GM18858 (cell line): ENCODE results near the gene FSIP1.
"Not testable (repeated sequence)": the region's sequence is repeated elsewhere in the genome, so short reads cannot be mapped to it uniquely, and the experiment has no call there.

ENCODE experiments used
- ATAC-seq: cut with Tn5 transposase; IDR thresholded peaks from one replicate; pipeline ENCODE4 v1.9.1; 2021; ENCODE audit not compliant: unreplicated experiment

Gene FSIP1

DNA sequence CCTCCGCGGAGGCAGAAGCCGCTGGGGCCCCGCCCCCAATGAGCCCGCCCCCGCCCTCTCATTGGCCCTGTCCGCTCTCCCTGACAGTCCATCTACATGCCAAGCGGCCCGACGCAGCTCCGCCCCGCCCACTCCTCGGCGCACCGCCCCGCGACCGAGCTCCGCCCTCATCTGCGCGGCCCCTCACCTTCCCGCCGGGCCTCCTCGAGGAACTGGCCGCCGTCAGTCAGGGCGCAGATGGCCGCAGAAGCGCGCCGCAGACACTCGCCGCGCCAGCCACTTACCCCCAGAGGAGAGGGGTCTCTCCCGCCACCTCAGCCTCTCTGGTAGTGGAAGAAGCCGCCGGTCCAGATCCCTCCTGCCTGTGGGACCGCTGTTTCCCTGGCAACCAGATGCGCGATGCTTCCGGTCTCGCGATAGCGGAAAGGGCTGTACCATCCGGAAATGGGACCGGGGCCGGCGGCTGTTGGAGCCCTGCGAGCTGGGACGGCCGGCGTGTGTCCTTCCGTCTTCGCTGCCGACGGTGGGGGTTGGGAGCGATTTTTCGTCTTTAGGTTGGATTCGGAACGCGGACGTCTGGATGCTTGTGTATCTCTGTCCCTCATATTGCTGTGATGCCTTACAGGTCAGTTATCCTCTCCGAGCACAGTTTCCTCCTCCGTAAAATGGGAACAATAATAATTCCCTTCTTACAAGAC, at the start of gene FSIP1:
TSS of gene FSIP1 (minus strand) at position 401 of the 698 bp plus-strand sequence. CDS start 6,317 bp downstream, outside the sequence.
- ATAC-seq: peak; percentile 91

- no peak for ATAC-seq
Observed at GRCh38 chr15:39830166-39830565, 47.5 kb upstream of the FSIP1 start.

DNA sequence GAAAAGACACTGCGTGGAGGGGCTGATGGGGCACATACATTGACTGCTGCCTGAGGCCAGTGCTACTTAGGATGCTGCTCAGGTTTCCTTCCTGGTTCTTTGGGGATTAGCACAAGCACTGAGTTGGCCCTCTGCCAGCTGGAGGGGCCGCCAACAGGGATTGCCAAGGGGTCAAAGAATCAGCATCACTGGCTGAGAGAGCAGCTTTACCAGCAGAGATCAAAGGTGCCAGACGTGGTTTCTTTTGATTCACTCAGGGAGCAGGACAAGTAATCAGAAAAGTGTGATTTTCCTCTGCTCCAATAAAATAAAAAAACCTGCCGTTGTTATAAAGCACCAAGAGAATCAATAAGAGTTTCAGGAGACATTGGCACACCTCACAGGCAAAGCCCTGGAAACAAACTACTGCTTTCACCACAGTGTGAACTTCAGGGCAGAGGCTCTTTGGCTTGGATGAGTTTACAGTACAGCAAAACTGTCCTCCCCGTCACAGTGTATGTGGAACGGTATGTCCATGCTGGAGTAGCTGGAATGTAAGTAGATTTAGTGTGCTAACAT, 45.8 kb upstream of the FSIP1 start:
- no peak for ATAC-seq

DNA sequence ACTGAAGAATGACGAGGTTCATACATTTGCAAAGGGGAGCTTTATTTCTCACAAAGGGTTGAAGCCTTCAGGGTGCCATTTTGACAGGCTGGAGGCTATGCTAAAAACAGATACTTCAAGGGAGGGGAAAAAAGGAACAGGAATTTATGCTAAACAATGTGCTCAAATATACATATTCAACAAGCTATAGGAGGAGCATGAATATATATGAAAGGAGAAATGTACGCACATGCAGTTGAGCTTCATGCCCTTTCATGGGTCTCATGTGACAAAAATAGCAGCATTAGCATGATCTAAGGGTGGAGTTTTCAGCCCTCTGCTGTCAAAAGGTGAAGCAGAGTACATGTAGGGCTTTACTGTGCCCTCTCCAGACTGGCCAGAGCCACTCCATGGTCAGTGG, 44.3 kb upstream of the FSIP1 start:
- no peak for ATAC-seq

GRCh38 chr15:39823634-39824033, 41.0 kb upstream of the FSIP1 start:
- no peak for ATAC-seq

GRCh38 chr15:39820050-39820602, 37.5 kb upstream of the FSIP1 start:
- no peak for ATAC-seq

DNA sequence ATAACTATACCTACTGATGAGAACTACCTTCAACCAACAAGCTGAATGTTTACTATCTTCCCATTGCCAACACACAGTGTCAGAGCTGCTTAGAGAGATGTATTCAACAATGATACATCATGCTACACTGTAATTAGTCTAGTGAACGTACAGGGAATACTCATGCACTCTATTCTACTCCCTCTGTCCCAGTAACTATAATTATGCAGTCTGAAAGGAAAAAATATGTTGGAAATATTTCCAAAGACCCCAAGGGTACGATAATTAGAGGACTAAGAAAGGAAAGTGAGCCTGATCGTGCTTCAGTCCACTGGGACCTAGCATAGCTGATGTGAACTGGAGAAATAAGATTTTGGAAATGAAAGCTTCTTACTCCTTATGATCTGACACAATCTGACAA, 36.9 kb upstream of the FSIP1 start:
- ATAC-seq: no peak

DNA sequence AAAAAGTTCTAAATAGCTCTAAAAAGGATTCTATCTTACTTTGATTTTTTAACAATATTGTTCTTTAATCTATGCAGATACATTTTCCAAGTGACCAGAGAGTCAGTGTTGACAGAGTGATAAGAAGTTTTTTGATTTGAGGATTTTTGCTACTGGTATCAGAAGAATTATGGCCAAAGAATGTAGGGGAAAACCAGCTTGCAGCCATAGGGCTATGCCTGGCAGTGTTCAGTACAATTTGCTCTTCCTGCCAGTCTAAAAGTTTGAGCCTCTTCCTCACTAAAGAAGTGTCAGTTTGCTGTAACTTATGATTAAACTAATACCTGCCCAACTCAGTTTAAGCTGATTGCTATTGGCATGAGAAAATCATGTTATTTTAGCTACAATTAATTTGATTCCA, 35.3 kb upstream of the FSIP1 start:
- ATAC-seq: no peak

- no peak for ATAC-seq
Observed at GRCh38 chr15:39814489-39814888, 31.8 kb upstream of the FSIP1 start.

DNA sequence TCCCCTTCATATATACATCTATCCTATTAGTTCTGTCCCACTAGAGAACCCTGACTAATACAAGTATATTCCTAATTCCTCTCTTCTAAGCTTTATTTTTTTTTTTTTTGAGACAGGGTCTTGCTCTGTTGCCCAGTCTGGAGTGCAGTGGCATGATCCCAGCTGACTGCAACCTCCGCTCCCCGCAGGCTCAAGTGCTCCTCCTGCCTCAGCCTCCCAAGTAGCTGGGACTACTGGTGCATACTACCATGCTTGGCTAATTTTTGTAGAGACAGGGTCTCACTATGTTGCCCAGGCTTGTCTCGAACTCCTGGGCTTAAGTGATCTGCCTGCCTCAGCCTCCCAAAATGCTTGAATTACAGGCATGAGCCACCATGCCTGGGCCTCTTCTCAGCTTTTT, 30.0 kb upstream of the FSIP1 start:
- not testable (repeated sequence) for ATAC-seq

DNA sequence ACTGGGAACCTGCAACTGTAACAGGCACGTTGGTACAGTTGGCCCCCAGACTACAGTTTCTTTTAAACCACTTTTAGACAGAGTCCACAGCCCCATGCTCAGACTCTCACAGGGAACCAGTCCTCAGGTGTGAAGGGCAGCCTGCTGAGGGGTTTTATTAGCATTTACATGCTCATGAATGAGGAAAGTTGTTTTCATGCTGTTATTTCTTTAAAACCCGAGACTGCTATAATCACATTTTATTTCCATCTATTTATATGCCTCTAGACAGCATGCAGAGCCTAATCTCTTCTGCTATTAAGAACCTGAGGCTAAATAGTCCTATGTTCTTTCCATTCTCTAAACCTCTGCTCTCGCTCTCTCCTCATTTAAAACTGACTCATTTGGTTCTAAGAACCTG, 26.3 kb upstream of the FSIP1 start:
- no peak for ATAC-seq

GRCh38 chr15:39807791-39808190, 25.1 kb upstream of the FSIP1 start:
- ATAC-seq: no peak

- peak; percentile 57 for ATAC-seq
Observed at GRCh38 chr15:39804026-39804425, 21.4 kb upstream of the FSIP1 start.

DNA sequence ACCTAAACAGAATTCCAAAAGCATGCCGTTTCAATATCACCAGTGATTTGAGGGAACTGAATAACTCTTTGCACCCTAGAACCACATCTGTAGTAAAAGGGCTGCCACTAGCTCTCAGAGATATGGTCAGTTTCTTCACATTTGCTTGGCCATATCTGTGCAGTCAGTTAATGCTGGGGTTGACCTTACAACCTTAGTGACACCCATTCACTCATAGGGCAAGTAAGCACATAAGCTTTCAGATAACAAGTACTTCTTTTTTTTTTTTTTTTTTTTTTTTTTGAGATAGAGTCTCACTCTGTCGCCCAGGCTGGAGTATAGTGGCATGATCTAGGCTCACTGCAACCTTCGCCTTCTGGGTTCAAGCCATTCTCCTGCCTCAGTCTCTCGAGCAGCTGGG, 20.4 kb upstream of the FSIP1 start:
- no peak for ATAC-seq

DNA sequence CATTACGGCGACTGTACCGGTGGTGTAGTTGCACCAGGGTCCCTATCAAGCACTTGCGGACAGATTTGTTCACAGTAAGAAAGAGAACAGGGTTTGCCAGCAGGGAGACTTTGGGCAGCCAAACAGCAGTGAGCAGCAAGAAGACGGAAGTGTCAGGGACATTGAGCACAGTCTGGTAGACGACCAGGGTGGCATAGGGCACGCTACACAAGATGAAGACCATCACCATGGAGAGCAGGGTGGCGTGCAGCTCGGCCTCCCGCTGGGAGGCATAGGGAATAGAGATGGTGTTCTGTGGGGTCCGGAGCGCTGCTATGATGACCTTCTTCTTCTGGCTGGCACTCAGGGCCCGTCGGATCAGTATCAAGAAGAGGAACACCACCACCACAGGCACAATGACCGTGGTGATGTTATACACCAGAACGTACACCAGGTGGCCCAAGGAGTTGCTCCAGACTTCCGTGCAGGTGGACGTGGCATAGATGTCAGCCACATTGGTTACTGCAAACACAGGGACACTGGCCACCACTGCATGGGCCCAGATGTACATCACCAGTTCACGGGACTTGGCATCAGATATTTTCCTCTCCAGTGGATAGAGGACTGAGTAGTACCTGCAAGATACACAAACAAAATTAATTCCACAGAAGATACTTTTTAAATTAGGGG, 19.1 kb upstream of the FSIP1 start:
- no peak for ATAC-seq

DNA sequence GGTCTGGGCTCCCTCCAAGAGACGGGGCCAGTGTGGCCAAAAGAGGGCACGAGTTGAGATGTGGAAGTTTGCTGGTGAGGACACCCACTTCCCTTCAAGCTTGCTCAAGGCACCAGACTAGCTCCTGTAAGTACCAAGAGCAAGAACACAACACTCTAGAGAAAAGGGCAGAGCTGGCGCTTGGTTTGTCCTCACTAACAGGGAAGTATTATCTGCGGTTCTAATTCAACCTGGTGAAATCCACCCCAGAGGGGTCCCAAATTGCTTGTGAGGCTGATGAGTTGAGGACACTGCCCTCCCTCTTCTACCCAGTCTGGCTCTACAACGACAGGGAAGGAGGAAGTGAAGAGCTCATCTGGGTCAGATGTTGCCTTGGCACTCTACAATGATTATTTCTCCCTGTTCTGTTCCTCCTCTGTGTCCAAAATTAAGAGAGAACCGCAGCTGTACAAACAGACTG, 16.9 kb upstream of the FSIP1 start:
- ATAC-seq: no peak

- ATAC-seq: no peak
Observed at GRCh38 chr15:39798382-39798781, 15.7 kb upstream of the FSIP1 start.

DNA sequence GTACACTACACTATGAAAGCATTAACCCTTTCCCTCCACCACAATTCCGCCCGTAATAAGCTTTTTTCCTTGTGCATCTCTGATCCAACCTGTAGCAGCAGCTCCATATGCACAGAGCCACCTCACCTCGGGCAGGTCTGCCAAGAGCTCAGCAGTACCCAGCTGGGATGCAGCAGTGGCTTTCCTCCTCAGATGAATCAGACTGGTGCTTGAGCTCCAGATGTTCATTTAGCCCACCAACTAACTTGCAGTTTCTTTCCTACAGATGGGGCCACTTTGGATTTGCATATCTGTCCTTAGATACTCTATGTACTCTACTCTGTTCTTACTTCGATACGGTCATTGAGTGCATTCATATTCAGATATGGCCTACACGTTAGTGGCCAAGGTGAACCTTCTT, 14.8 kb upstream of the FSIP1 start:
- no peak for ATAC-seq

DNA sequence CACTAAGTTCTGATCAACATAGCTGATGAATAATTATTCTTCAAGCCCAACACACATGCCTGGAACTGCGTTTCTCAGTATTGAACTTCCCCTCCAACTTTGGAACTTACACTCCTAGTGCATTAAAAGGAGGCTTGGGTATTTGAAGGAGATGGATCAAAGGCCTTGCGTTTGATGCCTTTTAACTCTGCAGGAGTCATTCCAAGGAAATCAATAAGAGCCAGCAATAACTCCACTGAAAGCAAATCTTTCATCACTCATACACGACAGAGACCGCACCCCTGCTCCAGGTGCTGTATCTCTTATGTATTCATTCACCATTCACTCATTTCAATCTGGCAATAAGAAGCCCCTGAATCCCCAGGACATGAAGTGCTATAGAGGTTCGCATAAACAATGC, 14.0 kb upstream of the FSIP1 start:
- no peak for ATAC-seq

- ATAC-seq: no peak
Observed at GRCh38 chr15:39795486-39795885, 12.8 kb upstream of the FSIP1 start.

DNA sequence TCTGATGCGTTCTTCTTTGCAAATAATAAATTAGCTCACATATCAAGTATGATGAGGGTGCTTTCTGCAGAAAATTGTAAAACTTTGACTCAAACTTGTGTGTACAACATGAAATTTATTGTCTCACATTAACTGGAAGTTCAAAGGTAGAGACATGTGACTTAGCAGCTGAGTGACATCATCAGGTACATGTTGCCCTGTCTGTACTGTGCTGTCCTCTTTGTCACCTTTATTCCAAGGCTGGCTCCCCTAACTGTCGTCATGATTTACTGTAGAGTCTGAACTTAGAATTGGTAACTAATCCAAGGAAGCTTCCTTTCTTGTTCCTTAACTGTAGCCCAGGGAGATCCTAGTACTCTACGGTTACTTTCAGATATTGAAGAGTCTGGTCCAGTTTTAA, 12.3 kb upstream of the FSIP1 start:
- no peak for ATAC-seq

DNA sequence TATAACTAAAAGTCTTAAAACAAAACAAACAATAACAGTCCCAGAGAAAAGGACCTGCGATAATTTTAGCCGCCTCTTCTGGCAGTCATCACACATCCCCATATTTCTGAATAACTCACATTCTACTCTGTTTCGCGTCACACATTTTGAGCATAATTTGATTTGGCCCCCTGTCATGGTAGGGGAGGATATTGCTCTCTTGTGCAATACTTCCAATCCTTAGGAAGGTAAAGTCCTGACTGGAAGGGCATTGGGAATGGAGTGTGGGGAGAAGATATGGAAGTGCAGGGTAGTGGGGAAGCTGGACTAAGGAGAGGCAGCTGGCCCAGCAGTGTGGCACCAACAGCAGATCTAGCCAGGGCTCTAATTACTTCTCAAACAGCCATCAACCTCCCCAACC, 11.3 kb upstream of the FSIP1 start:
- ATAC-seq: no peak
